ENCODE data around the gene SCIMP. TPM values are rescaled to one million over a fixed set of nuclear protein-coding genes. Genes with fewer than 3 reads are reported as not detected.
"Not testable (repeated sequence)": the region's sequence is repeated elsewhere in the genome, so short reads cannot be mapped to it uniquely, and the experiment has no call there.

SCIMP gene
- total and polyA plus RNA-seq, 2 of the 13 experiments (the other 11 are each of a cell fraction or from before 2014, with no cell fraction given), result not detected

DNA sequence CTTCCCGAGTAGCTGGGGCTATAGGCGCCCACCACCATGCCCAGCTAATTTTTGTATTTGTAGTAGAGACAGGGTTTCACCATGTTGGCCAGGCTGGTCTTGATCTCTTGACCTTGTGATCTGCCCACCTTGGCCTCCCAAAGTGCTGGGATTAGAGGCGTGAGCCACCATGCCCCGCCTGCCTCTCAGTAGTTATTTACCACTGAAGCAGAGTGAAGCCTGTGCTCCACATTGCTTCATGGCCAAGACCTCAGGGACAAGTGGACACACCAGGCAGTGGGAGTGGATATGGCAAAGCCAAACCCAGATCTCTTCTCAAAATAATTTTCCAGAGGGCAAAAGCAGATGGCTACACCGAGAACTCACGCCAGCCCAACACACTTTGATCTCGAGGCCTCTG, 1.2 kb downstream of the SCIMP start:
- BruUV-seq (replicated peaks); CTCF ChIA-PET (ENCODE audit: low intra/inter-chr PET ratio, low total read pairs); H3K27ac ChIP-seq (ENCODE audit: extremely low read length, insufficient read depth, low read length); FAIRE-seq; H3K4me3 ChIP-seq (replicated peaks in 1 of 3; ENCODE audit: insufficient read depth in 1 of 3, low read depth in 2 of 3, low read length in 3 of 3); DNase-seq (ENCODE audit: low spot score); intact Hi-C loops (cut with micrococcal nuclease; ENCODE audit: unreplicated experiment); H3K79me2 ChIP-seq (ENCODE audit: insufficient read depth, low read length); in situ Hi-C loops (cut with HindIII; ENCODE audit: extremely low pct_ligation_motif_present, low pct_unique_long_range_greater_than_20kb); H3K4me2 ChIP-seq (ENCODE audit: low read depth, low read length); H3K36me3 ChIP-seq (replicated peaks in 1 of 2; ENCODE audit: control insufficient read depth in 1 of 2, insufficient read depth in 2 of 2, low read length in 2 of 2); ATAC-seq; H3K9me3 ChIP-seq (ENCODE audit: low read length); POLR2A ChIA-PET; H3K9ac ChIP-seq (ENCODE audit: insufficient read depth, low read depth, low read length); H2AFZ ChIP-seq (ENCODE audit: low read length): not testable (repeated sequence)
- peaks cover 35% of the 10 kb centered on the region for H4K20me1 ChIP-seq (ENCODE audit: insufficient read depth, low read length)
- WGBS (ENCODE audit: low lambda C conversion rate), result 71% methylated on average over 7 of the region's 7 CpGs
- H3K4me1 ChIP-seq (ENCODE audit: insufficient read depth, low read length), result peaks cover 21% of the 10 kb centered on the region
- peaks cover 7 to 54% of the 10 kb centered on the region in 2 experiments; a peak in 4 of 5 replicates for H3K27me3 ChIP-seq (ENCODE audit: control insufficient read depth in 1 of 2, insufficient read depth in 2 of 2, low read length in 2 of 2)

DNA sequence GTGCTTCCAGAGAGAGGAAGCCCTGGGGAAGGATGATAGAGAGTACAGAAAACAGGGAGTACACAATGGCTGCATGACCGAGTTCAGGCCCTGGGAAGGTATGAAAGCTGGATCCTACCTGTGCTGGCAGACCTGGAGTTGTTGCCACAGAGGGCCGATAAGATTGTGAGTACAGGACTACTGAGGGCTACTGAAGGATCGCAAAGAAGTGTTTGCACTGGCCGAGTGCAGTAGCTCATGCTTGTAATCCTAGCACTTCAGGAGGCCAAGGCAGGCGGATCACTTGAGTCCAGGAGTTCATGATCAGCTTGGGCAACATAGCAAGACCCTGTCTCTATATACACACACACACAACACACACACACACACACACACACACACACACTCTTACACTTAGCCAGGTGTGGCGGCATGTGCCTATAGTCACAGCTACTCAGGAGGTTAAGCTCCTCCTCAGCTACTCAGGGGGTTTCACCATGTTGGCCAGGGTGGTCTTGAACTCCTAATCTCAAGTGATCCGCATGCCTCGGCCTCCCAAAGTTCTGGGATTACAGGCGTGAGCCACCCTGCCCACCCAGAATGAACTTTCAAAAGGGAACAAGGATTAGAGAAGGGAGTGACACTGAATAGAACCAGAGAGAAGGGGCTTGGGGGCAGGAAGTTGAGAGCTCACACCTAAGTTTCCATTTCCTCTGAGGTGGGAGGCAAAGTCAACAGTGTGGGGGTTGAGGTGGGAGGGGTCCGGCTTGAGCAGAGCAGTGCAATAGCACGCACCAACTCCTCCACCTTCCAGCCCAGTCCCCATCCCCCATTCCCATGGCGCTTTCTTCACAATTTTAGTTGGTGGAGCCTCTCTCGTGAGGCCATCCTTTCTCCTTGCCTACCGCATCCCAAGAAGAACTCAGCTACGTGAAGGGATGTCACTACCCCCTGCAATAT, 7.5 kb downstream of the SCIMP start:
- 85% methylated on average over 11 of the region's 15 CpGs for WGBS (ENCODE audit: low lambda C conversion rate)
- no peak for TF ChIP-seq ETV6 (CRISPR knock-in tag; conservative IDR thresholded peaks at IDR 0.05)
- no peak for TF ChIP-seq NFATC3 (CRISPR knock-in tag; IDR thresholded peaks at IDR 0.05)
- no peak for TF ChIP-seq MED1 (CRISPR knock-in tag; IDR thresholded peaks at IDR 0.05)
- TF ChIP-seq ZNF562 (CRISPR knock-in tag; IDR thresholded peaks at IDR 0.05; ENCODE audit: borderline replicate concordance), result no peak
- TF ChIP-seq, protein P1, sequence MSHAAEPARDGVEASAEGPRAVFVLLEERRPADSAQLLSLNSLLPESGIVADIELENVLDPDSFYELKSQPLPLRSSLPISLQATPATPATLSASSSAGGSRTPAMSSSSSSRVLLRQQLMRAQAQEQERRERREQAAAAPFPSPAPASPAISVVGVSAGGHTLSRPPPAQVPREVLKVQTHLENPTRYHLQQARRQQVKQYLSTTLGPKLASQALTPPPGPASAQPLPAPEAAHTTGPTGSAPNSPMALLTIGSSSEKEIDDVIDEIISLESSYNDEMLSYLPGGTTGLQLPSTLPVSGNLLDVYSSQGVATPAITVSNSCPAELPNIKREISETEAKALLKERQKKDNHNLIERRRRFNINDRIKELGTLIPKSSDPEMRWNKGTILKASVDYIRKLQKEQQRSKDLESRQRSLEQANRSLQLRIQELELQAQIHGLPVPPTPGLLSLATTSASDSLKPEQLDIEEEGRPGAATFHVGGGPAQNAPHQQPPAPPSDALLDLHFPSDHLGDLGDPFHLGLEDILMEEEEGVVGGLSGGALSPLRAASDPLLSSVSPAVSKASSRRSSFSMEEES (CRISPR knock-in tag; IDR thresholded peaks at IDR 0.05), result no peak
- no peak for TF ChIP-seq ZBTB7A (CRISPR knock-in tag; IDR thresholded peaks at IDR 0.05)
- TF ChIP-seq, protein P2, sequence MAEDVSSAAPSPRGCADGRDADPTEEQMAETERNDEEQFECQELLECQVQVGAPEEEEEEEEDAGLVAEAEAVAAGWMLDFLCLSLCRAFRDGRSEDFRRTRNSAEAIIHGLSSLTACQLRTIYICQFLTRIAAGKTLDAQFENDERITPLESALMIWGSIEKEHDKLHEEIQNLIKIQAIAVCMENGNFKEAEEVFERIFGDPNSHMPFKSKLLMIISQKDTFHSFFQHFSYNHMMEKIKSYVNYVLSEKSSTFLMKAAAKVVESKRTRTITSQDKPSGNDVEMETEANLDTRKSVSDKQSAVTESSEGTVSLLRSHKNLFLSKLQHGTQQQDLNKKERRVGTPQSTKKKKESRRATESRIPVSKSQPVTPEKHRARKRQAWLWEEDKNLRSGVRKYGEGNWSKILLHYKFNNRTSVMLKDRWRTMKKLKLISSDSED (CRISPR knock-in tag; IDR thresholded peaks at IDR 0.05), result no peak
- TF ChIP-seq ARNT2 (CRISPR knock-in tag; IDR thresholded peaks at IDR 0.05; ENCODE audit: low read depth), result no peak
- no peak for TF ChIP-seq ATM (IDR thresholded peaks at IDR 0.05; ENCODE audit: borderline replicate concordance)
- TF ChIP-seq ZNF850 (CRISPR knock-in tag; conservative IDR thresholded peaks at IDR 0.05), result no peak
- TF ChIP-seq ZNF709 (CRISPR knock-in tag; IDR thresholded peaks at IDR 0.05), result no peak
- TF ChIP-seq MXI1 (IDR thresholded peaks at IDR 0.05; ENCODE audit: borderline replicate concordance, low read depth, low read length), result no peak
- TF ChIP-seq, protein P3, sequence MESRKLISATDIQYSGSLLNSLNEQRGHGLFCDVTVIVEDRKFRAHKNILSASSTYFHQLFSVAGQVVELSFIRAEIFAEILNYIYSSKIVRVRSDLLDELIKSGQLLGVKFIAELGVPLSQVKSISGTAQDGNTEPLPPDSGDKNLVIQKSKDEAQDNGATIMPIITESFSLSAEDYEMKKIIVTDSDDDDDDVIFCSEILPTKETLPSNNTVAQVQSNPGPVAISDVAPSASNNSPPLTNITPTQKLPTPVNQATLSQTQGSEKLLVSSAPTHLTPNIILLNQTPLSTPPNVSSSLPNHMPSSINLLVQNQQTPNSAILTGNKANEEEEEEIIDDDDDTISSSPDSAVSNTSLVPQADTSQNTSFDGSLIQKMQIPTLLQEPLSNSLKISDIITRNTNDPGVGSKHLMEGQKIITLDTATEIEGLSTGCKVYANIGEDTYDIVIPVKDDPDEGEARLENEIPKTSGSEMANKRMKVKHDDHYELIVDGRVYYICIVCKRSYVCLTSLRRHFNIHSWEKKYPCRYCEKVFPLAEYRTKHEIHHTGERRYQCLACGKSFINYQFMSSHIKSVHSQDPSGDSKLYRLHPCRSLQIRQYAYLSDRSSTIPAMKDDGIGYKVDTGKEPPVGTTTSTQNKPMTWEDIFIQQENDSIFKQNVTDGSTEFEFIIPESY (CRISPR knock-in tag; IDR thresholded peaks at IDR 0.05), result no peak

More for the DNA sequence above, 7.5 kb downstream of the SCIMP start:
- in situ Hi-C loops (cut with HindIII; ENCODE audit: extremely low pct_ligation_motif_present, low pct_unique_long_range_greater_than_20kb), result no loop called here
- H3K27me3 ChIP-seq (ENCODE audit: control insufficient read depth in 1 of 2, insufficient read depth in 2 of 2, low read length in 2 of 2), result peaks cover 5 to 36% of the 10 kb centered on the region in 2 experiments; a peak in 3 of 5 replicates
- H3K9me3 ChIP-seq (ENCODE audit: low read length), result no peaks in the 10 kb centered on the region
- ATAC-seq, result no peak
- ChIA-PET CTCF (ENCODE audit: low intra/inter-chr PET ratio, low total read pairs) (no interaction called here), POLR2A (no interaction called here)
- no peak overlapping the region for H3K27ac ChIP-seq (ENCODE audit: extremely low read length, insufficient read depth, low read length)
- intact Hi-C loops (cut with micrococcal nuclease; ENCODE audit: unreplicated experiment), result no loop called here
- H3K4me3 ChIP-seq (replicated peaks in 1 of 3; ENCODE audit: insufficient read depth in 1 of 3, low read depth in 2 of 3, low read length in 3 of 3), result no peak overlapping the region
- no peak for FAIRE-seq
- no peak overlapping the region for H2AFZ ChIP-seq (ENCODE audit: low read length)
- no TSS peak for BruUV-seq (replicated peaks)
- H4K20me1 ChIP-seq (ENCODE audit: insufficient read depth, low read length), result peaks cover 7% of the 10 kb centered on the region; the same call in 1 of the 2 replicates
- H3K9ac ChIP-seq (ENCODE audit: insufficient read depth, low read depth, low read length), result no peak overlapping the region
- no peak overlapping the region for H3K4me2 ChIP-seq (ENCODE audit: low read depth, low read length)
- H3K4me1 ChIP-seq (ENCODE audit: insufficient read depth, low read length), result peaks cover 10% of the 10 kb centered on the region
- DNase-seq (ENCODE audit: low spot score), result no peak
- H3K79me2 ChIP-seq (ENCODE audit: insufficient read depth, low read length), result no peaks in the 10 kb centered on the region
- no peaks in the 10 kb centered on the region for H3K36me3 ChIP-seq (replicated peaks in 1 of 2; ENCODE audit: control insufficient read depth in 1 of 2, insufficient read depth in 2 of 2, low read length in 2 of 2)
